Activated CD4-positive, CD25-positive, alpha-beta regulatory T cell treated with anti-CD3 and anti-CD28 coated beads, Interleukin-2, amount 50 U/mL, for 24 hours (primary cell): ENCODE results near the gene CLEC1A.

ENCODE experiments used
- ATAC-seq, 2 donors: fragments of 150-1000 bp; cut with Tn5 transposase; one replicate each; pipeline ENCODE4 v1.10.0; 2021; ENCODE audit warnings: mild to moderate bottlenecking in 1 of 2, moderate library complexity in 1 of 2

CLEC1A gene

DNA sequence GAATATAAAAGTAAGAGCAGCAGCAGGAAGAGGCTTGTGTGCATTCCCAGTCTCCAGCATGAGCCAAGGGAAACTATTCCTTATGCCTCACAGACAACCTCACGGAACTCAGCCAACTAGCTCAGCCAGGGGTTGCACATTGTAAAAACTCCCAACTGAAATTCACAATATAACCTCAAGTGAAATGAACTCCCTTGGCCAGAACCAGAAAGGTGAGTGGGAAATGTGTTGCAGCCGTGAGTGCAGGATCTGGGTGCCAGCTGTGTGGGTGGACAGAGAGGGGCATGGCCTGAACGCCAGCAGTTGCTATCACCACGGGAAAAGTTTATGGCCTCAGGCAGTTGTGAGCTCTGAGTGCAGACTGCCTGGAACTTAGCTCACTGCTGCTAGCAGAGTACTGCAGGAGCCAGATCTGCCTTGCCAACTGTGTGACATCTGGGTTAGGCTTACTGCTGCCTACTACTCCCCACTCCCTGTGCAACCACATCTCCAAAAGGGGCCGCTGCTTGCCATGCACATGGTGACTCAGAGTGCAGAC is 2.3 kb upstream of the CLEC1A start:
- no peak for ATAC-seq

DNA sequence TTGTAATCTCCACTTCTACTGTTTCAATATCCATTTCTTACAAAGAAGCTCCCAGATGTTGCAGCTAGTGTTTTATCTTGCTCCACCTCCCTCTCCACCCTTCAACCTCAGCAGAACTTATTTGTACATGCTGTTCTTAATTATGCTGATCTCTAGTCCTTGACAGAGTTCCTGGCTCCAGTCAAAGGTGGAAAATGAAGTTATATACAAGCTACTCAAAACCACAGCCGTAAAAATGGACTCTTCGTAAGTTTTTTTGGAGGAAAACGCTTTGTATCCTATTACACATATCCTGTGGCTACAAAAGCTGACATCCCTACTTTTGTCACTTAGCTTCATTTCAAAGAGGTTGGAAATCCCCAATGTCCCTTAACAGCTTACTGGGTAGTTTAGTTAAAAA is 1.3 kb downstream of the CLEC1A start:
- ATAC-seq, result no peak

DNA sequence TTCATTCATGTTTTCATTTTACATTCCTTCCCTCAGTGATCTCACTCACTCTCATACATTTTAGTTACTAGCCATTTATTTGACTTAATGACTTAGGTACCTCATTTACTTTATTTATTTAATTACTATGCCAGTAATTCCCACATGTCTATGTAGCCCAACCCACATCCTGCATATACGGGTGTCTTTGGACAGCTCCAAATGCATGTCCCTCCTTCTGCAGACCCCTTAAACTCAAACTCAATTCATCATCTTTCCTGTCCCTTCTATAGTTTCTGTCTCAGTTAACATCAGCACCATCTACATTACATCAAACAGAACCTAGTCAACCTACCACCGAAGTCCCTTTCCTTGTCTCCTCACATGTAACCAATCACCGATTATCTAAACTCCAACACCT is 2.8 kb downstream of the CLEC1A start:
- ATAC-seq, result no peak

DNA sequence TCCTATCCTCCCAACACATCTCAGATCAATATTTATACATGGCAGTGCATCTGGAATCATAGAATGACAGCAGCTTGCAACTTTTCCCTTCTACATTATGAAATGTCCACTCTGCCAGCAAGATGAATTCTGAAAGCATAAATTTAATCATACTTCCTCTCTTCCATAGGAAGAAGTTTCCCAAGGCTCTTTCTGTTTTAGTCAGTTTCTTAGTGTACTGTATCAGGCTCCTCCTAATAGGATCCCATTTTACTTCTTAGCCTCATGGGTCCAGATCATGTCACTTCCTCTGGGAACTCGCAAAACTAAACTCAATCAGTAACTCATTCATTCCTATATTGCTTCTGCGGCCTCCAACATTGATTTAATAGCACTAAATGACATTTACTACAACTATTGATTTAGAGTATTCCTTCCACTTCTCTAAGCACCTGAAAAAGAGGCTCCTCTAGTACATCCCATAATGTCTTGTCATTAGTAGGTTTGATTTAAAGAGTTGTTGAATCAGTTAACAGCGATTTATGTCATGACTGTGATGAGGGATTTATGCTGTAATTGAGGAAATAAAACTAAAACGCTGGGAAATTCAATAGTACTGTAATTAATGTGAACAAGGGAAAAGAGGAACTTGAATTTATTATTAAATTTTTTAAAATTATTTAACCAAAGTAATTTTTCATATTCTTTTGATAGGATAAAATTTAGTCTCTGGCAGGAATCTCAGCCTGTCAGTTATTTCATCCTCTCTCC is 4.0 kb downstream of the CLEC1A start:
- no peak for ATAC-seq

DNA sequence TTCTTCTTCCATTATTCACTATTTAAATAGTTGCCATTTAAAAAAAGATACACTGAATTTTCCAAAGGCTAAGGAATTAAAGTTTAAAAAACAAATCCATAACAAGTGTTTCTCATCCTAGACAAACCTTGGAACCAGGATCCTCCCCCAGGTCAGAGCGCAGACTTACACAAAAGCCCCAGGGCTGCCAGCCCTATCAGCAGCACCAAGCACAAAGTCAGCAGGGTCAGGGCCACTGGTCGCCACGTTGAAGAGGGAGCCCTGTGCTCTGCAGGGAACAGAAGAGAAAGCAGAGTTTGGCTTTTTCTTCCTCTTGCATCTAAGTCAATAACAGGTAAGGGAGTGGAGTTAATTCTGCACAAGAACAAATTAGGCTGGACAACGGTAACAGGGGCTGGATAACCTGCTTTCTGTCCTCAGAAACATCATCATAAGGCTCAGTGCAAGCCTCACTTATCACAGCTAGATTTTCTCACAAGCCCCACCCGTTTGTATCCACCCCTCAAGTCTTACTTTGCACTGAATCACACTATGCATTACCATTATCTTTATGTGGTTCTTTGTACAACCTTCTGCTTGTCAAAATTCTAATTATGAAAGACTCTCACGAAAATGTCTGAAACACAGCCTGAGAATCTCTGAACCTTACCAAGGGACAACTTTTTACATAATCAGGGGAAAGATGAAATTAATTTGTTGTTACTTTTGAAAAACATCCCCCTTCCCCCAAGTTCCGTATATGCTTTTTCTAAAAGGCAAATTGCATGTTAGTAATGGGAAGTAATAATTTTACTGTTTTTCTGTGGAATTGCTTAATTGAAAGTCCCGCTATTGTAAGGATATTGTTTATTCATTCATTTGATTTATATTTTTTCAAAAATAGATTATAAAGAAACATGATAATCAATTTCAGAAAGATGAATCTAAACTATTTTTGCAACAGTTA is 9.6 kb downstream of the CLEC1A start:
- no peak for ATAC-seq

DNA sequence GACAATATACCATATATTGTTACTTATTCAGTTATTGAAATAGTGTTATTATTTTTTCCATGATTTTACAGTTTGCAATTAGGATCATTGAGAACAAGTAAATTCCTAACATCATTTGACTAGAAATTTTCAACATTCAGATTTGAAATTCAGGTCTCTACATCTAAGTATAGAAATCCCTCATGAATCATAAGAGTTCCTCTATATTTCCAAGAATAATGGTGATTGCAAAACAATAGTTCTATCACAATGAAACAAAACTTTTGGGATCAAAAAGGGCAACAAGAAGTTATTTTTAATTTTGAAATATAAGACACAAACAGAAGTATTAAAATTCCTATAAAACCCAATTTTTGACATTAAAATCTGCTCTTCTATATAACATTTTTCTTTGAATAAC is 10.8 kb downstream of the CLEC1A start:
- no peak for ATAC-seq

DNA sequence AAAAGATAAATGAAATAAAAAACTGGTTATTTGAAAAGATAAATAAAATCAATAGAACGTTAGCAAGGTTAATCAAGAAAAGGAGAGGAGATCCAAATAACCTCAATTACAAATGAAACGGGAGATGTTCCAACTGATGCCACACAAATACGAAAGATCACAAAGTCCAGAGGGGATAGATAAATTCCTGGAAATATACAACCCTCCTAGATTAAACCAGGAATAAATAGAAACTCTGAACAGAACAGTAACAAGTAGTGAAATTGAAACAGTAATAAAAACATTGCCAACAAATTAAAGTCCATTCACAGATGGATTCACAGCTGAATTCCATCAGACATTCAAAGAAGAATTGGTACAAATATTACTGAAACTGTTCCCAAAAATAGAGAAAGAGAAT is 12.4 kb downstream of the CLEC1A start:
- ATAC-seq, result no peak

DNA sequence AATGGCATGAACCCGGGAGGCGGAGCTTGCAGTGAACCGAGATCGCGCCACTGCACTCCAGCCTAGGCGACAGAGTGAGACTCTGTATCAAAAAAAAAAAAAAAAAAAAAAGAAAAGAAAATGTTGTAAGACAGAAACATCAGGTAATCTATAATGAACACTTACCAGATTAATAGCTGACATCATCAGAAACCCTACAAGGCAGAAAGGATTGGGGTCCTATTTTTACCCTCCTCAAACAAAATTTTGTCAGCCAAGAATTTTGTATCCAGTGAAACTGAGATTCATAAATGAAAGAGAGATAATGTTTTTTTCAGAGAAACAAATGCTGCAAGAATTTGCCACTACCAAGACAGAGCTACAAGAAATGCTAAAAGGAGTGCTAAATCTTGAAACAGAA is 14.1 kb downstream of the CLEC1A start:
- no peak for ATAC-seq

DNA sequence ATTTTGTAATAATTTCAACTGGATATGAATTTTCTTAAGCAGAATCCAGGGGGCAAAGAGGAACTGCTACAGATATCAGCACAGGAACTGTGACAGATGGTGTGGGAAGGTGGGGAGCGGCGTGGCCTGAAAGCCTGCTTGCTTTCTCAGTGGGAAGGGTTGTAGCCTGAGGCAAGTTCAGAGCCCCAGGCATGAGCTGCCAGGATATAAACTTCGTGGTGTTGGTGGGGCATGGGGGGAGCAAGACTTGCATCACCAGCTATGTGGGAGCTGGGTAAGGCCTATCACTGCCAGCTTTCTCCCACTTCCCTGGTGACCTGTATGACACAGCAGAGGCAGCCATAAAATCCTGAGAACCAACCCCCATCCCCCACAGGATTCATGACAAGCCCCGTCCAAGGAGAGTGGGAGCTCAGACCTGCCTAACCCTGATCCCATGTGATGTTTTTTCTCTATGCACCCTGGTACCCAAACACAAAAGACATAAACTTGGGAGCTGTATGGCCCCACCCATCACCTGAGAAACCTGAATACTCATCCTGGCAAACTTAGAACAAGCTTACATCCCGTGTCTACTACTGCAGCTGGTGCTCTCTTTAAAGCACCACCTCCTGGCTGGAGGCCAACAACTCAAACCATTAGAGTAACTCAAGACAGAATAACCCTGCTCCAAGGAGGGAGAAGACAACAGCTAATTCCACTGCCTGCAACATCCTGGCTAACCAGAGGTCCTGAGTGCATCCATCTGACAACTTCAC is 16.5 kb downstream of the CLEC1A start:
- ATAC-seq, result no peak

DNA sequence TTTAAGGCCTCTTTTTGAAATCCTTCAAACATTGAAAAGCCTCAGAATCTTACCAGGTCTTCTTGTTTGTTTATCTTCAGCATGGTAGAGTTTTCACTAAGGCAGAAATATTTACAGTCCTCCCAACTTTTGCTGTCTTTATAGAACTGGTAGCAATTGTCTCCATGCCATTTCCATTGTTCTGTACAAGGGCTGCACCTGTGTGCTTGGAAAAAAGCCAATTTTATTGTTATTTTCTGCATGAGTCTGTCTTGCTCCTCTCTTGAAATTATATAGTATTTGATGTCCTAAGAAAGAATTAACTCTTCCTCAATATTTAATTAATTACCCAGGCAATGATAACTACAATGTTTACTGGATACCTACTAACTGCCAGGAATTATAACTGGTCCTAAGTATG is 23.3 kb downstream of the CLEC1A start:
- no peak for ATAC-seq

DNA sequence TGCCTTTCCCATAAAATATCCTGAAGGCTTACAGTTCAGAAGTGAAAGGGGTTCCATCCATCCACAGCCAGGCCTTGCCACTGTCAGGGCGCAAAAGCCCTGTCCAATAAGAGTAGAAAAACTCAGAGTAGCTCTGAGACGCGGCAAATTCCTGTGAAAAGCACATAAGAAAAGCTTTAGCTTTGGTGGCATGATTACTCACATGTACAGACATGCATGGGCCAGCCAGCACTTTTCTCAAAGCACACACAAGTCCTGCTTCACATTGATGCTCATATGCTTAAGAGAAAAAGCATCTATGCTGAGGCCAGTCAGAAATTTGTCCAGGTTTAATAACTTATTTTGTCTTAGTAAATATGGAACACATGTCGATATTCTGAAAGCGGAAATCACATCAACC is 25.5 kb downstream of the CLEC1A start:
- ATAC-seq, result no peak

DNA sequence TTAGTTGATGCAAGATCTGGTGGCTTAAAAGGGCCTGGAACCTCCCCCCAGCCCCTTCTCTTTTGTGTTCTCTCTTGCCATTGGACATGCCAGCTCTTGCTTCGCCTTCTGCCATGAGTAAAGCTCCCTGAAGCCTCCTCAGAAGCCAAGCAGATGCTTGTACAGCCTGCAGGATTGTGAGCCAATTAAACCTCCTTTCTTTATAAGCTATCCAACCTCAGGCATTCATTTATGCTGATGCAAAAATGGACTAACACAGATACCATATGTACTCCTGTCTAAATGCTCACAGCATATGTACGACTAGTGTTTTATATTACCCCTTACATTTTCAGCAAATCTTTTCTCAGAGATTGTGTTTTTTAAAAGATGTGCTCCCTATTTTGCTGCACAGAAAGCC is 26.7 kb downstream of the CLEC1A start:
- ATAC-seq, result no peak

DNA sequence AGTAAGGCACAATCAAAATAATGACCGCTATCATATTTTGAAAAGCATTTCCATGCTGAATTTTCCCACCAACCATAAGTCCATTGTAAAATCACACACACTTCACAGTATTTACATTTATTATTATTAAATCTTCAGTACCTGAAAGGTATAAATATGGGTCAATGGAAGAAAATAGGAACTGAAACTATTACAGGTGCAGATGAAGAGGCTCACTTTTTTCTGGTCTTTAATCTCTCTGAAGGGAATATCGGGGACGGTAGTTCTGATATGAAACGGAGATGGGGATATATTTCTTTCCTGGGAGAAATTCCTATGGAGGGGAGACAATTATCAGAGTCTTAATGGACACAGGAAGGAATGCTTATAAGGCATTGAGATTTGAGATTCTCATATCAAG is 28.4 kb downstream of the CLEC1A start:
- ATAC-seq, result no peak

DNA sequence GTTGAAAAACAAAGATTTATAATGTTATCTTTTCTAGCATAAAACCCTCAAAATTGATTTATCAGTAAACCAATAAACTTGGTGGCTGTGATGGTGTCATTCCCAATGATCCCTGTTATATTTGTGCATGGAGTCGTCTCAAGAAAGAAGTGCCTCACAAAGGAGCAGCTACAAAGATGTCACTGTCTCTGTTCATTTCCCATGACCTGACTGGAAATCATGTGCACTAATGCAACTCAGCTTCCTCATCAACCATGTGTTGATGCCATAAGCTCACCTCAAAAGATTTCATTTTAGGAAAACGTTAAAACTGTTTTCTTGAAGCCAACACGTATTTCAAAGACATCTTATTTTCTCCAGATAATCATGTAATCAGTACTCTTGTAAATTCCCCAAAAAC is 28.8 kb downstream of the CLEC1A start:
- ATAC-seq, result no peak

DNA sequence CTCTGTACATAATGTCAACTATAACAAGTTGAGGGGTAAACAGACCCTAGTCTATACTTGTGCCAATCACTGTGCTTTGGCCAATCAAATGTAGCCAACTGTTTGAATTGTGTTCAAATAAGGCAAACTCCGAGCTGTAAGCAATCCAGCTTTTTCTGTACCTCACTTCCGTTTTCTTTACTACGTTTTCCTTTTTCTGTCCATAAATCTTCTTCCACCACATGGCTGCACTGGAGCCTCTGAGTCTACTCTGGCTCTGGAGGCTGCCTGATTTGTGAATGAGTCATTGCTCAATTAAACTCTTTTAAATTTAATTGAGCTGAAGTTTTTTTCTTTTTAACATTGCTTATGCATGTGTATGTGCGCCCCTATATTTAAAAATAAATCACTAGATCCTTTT is 29.7 kb downstream of the CLEC1A start:
- no peak for ATAC-seq

DNA sequence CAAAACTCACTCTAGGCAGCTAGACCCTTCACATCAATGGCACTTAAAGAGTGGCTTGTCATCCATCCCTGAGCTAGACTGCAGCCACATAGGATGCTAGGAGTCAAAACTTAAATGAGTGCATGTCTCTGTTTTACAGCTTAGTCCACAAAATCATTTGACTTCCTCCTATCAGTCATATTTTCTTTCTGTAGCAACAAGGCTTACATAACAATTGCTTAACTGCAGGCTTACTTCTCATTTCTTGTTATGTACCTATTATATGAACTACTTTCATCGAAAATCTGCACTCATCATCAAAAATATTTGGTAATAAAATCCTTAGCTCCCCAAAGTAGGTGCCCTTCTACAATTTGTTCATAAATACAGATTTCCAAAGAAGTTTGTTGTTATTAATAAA is 30.1 kb downstream of the CLEC1A start:
- no peak for ATAC-seq

DNA sequence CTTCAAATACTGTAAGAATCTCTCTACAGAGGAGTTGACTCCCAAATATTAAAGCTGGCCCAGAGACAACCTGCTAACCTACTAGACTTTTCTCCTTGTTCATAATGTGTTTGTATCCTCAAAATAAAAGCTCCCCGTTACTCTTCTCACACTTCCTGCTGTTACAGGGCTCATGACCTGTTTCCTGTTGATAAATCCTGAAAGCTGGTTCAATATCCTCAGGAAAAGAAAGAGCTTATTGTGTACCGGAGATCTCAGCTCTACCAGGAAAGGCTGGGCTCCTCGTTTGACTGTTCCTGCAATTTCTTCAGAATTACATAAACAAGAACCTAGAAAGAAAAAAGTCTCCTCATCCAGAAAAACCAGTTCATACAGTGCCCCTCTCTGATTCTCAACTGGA is 30.8 kb downstream of the CLEC1A start:
- no peak for ATAC-seq

DNA sequence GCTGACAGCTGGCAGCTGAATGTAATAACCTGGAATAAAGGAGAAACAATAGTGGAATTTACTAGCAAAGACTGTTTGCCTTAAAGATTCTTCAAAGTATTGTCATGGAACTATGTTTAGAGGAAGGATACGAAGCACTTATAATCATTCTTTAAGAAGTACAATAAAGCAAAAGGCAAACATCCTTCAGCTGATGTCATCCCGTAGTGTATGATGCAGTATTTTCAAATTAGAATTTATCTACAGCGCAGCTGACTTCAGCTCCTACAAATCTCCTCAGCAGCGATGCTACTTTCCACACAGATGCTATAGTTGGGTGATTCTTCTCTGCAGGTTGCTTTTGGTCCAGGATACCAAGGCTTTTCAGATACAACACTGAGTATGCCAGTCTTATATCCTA is 31.5 kb downstream of the CLEC1A start:
- no peak for ATAC-seq

DNA sequence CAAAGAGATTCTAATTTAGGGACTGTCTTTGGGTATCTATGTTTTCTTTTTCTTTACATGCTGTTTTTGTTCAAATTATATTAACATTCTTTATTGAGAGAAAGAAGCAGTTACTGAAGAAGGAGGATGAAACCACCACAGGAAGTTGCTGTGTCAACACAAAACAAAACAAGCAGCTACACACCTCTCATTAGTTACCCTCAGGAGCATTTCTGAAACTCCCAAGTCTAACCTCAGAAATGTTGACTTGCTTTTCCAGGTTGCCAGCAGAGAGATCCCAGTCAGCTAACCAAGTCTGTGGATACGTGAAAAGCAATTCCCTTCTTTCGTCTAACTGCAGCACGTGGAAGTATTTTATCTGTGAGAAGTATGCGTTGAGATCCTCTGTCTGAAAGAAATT is 33.5 kb downstream of the CLEC1A start:
- ATAC-seq, result no peak

DNA sequence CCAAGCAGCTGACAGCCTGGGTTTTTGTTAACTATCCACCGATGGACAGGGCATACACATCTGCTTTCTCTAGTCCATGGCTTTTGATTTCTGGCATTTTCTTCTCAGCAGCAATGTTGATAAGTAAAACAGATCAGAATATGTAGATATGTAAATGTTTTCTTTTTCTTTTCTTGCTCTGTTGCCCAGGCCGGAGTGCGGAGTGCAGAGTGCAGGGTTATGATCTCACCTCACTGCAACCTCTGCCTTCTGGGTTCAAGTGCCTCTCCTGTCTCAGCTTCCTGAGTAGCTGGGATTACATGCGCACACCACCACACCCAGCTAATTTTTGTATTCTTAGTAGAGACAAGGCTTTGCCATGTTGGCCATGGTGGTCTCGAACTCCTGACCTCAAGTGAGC is 40.4 kb downstream of the CLEC1A start:
- no peak for ATAC-seq

DNA sequence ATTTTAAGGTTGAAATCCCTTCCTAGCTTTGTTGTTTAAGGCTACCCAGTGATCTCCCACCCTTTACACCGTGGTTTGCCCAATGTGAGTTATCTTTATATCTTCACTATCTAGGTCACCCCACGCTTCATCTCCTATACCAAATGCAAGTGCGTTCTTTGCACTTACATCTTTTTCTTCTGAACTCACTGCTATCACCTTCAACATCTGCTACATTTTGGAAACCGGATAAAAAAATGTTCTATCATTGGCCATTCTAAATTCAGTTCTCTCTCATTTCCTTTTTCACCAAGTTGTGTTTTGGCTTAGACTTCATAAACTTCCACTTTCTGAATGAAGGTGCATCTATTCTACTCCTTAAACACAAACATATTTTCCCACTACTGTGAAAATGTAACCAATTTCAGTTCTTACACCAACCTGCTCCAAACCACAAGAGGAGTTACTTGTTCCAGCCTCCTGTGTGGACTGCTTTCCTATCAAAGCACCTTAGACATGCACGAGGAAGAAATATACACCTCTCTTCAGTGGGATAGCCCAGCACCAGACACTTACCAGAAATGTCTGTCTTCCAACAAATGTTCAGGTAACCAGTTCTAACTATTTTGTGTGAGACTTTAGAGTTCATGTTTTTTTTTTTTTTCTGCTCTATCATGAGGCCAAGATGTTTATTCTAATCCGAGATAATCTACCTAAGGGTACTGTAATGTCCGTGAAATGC is 46.4 kb downstream of the CLEC1A start:
- ATAC-seq, result no peak

DNA sequence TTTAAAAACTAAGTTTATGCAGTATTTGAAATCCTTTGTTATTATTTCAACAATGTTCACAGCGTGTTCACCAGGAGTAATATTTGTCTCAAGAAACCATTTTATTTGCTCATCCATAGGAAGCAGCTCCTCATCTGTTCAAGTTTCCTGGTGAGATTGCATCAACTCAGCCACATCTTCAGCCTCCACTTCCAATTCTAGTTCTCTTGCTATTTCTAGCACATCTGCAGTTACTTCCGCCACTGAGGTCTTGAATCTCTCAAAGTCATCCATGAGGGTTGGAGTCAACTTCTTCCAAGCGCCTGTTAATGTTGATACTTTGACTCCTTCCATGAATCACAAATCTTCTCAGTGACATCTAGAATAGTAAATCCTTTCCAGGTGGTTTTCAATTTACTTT is 50.3 kb downstream of the CLEC1A start:
- no peak for ATAC-seq

DNA sequence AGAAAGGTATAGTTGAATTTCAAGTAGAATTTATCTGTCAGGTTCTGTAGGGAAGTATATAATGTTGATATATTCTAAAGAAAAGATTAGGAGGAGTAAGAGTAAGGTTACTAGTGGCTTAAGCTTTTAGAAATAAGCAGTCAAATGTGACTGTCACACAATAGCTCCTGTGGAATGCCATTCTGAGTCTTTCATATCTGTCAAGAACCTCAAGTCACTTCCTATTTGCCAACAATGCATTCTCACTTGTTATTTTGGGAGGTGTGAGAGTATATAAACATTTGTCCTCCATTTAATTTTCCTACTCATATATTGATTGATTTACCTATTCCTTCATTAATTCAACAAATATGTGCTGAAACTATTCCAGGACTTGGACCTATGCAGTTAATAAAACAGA is 56.6 kb downstream of the CLEC1A start:
- no peak for ATAC-seq
